ENCODE measurements around the gene GEMIN8. TPM values are rescaled to one million over a fixed set of nuclear protein-coding genes. Genes with fewer than 3 reads are reported as not detected.

The GEMIN8 gene
- total and polyA plus RNA-seq, 2 donors (not counting 1 experiment from before 2014, with no cell fraction given), result 20.6 to 26.1 TPM

DNA sequence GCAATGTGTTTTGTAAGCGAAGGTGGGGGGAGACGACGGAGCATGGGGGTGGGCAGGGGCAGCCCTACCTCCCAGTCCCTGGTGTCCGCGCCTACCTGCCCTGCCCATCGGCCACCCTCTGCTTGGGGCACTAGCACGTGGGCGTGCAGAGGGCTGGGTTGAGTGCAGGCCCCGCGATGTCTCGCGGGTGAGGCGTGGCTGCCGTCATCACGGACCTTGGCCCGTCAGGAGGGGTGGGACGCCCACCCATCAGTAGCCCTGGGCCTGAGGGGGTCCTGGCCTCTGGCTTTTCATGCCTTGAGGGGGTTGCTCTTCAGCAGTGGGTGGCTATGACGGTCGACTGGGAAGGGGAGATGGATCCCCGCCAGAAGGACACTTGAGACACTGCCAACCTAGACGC is 36.1 kb upstream of the GEMIN8 start:
- Histone ChIP-seq H3K36me3 (replicated peaks in 1 of 2; ENCODE audit: control extremely low read depth in 1 of 2, control insufficient read depth in 1 of 2, extremely low read depth in 1 of 2, insufficient read depth in 2 of 2, low read length in 1 of 2) (no peaks in the 10 kb centered on the region), H3K9me3 (ENCODE audit: control extremely low read depth in 1 of 3, control insufficient read depth in 2 of 3, insufficient read depth in 1 of 3, low read length in 2 of 3) (no peaks in the 10 kb centered on the region), H4K20me1 (ENCODE audit: control insufficient read depth, insufficient read depth, low read length, poor library complexity, severe bottlenecking) (no peaks in the 10 kb centered on the region), H3K4me2 (replicated peaks; ENCODE audit: low read depth, low read length, poor library complexity, severe bottlenecking) (no peak overlapping the region), H2AFZ (ENCODE audit: insufficient read depth, low read depth, low read length, poor library complexity, severe bottlenecking) (no peak overlapping the region), H3K27ac (ENCODE audit: low read length in 2 of 2) (no peak overlapping the region), H3K4me3 (ENCODE audit: control extremely low read depth in 1 of 5, extremely low read depth in 1 of 5, insufficient read depth in 1 of 5, low read depth in 2 of 5, low read length in 4 of 5) (no peak overlapping the region), H3K9ac (ENCODE audit: low read length) (no peak overlapping the region), H3K79me2 (ENCODE audit: control insufficient read depth, insufficient read depth, low read length) (no peaks in the 10 kb centered on the region), H3K27me3 (replicated peaks in 1 of 4; ENCODE audit: control extremely low read depth in 1 of 4, control insufficient read depth in 3 of 4, insufficient read depth in 4 of 4, low read length in 3 of 4) (no peaks in the 10 kb centered on the region), H3K4me1 (ENCODE audit: control insufficient read depth in 2 of 2, insufficient read depth in 2 of 2, low read length in 2 of 2) (no peaks in the 10 kb centered on the region)
- Mint-ChIP-seq H3K27ac (no peak overlapping the region), H3K27me3 (peaks cover 3% of the 10 kb centered on the region), H3K4me3 (no peak overlapping the region), H3K4me1 (no peaks in the 10 kb centered on the region), H3K9me3 (ENCODE audit: insufficient read depth) (no peaks in the 10 kb centered on the region)
- ATAC-seq (ENCODE audit: low read depth) (no peak), DNase-seq (no peak)
- 98% methylated on average over 12 of the region's 21 CpGs for WGBS (ENCODE audit: insufficient coverage)
- ChIA-PET CTCF (no interaction called here), POLR2A (no interaction called here)
- intact Hi-C loops (cut with micrococcal nuclease), result no loop called here
- TF ChIP-seq, protein P1, sequence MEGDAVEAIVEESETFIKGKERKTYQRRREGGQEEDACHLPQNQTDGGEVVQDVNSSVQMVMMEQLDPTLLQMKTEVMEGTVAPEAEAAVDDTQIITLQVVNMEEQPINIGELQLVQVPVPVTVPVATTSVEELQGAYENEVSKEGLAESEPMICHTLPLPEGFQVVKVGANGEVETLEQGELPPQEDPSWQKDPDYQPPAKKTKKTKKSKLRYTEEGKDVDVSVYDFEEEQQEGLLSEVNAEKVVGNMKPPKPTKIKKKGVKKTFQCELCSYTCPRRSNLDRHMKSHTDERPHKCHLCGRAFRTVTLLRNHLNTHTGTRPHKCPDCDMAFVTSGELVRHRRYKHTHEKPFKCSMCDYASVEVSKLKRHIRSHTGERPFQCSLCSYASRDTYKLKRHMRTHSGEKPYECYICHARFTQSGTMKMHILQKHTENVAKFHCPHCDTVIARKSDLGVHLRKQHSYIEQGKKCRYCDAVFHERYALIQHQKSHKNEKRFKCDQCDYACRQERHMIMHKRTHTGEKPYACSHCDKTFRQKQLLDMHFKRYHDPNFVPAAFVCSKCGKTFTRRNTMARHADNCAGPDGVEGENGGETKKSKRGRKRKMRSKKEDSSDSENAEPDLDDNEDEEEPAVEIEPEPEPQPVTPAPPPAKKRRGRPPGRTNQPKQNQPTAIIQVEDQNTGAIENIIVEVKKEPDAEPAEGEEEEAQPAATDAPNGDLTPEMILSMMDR (IDR thresholded peaks at IDR 0.05), result no peak
- no peak for TF ChIP-seq EZH2 (IDR thresholded peaks at IDR 0.05; ENCODE audit: borderline replicate concordance, insufficient read depth, low read depth, low read length, poor library complexity, severe bottlenecking)

DNA sequence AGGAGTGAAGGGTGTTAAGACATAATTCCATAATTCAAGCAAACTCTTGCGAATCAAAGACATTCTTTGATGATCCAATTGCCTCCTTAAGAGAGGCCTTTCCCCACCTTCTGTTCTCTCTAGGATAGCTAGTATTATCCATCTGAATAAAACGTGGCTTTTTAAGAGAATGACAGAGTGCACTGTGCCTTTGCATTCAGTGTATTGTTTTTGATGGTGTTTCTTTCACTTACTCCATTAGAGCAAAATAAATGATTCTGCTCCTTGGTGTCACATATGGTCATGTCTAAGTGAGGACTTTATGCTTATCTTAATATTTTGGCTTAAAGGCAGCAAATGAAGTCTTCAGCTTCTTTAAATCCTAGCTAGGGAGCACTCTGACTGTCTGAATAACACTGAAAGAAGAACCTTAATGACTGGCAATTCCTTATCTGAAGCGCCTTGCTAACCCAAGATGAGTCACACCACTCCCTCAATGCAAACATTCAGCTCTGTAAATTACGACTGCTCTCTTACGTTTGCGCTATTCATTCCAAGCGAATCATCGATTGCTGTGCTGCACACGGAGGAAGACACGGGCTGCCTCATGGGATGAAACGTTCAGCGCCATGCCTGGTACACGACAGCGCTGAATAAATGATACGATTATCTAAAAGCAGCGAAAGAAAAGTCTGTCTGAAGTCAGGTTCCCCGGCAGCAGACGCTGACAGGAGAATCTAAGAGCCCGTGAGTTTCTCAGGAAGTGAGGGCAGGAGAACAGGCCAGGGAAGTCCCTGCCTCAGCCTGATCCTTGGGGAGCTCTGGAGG is 35.1 kb upstream of the GEMIN8 start:
- intact Hi-C loops (cut with micrococcal nuclease), result no loop called here
- Histone ChIP-seq H3K27me3 (replicated peaks in 1 of 4; ENCODE audit: control extremely low read depth in 1 of 4, control insufficient read depth in 3 of 4, insufficient read depth in 4 of 4, low read length in 3 of 4) (no peaks in the 10 kb centered on the region), H3K4me1 (ENCODE audit: control insufficient read depth in 2 of 2, insufficient read depth in 2 of 2, low read length in 2 of 2) (no peaks in the 10 kb centered on the region), H3K9ac (ENCODE audit: low read length) (no peak overlapping the region), H3K4me2 (replicated peaks; ENCODE audit: low read depth, low read length, poor library complexity, severe bottlenecking) (no peak overlapping the region), H3K4me3 (ENCODE audit: control extremely low read depth in 1 of 5, extremely low read depth in 1 of 5, insufficient read depth in 1 of 5, low read depth in 2 of 5, low read length in 4 of 5) (no peak overlapping the region), H3K27ac (ENCODE audit: low read length in 2 of 2) (no peak overlapping the region), H2AFZ (ENCODE audit: insufficient read depth, low read depth, low read length, poor library complexity, severe bottlenecking) (no peak overlapping the region), H3K79me2 (ENCODE audit: control insufficient read depth, insufficient read depth, low read length) (no peaks in the 10 kb centered on the region), H4K20me1 (ENCODE audit: control insufficient read depth, insufficient read depth, low read length, poor library complexity, severe bottlenecking) (no peaks in the 10 kb centered on the region), H3K9me3 (ENCODE audit: control extremely low read depth in 1 of 3, control insufficient read depth in 2 of 3, insufficient read depth in 1 of 3, low read length in 2 of 3) (no peaks in the 10 kb centered on the region), H3K36me3 (replicated peaks in 1 of 2; ENCODE audit: control extremely low read depth in 1 of 2, control insufficient read depth in 1 of 2, extremely low read depth in 1 of 2, insufficient read depth in 2 of 2, low read length in 1 of 2) (no peaks in the 10 kb centered on the region)
- no peak for DNase-seq
- Mint-ChIP-seq H3K27ac (no peak overlapping the region), H3K4me3 (no peak overlapping the region), H3K9me3 (ENCODE audit: insufficient read depth) (no peaks in the 10 kb centered on the region), H3K27me3 (peaks cover 3% of the 10 kb centered on the region), H3K4me1 (no peaks in the 10 kb centered on the region)
- POLR2A ChIA-PET, result no interaction called here
- ATAC-seq (ENCODE audit: low read depth), result no peak
- TF ChIP-seq EZH2 (IDR thresholded peaks at IDR 0.05; ENCODE audit: borderline replicate concordance, insufficient read depth, low read depth, low read length, poor library complexity, severe bottlenecking), result no peak
- TF ChIP-seq, protein P1 (IDR thresholded peaks at IDR 0.05), result no peak
- WGBS (ENCODE audit: insufficient coverage), result 91% methylated on average over 16 of the region's 19 CpGs
- CTCF ChIA-PET, result no interaction called here
